ENCODE measurements around the gene SDHAF1.

The SDHAF1 gene

DNA sequence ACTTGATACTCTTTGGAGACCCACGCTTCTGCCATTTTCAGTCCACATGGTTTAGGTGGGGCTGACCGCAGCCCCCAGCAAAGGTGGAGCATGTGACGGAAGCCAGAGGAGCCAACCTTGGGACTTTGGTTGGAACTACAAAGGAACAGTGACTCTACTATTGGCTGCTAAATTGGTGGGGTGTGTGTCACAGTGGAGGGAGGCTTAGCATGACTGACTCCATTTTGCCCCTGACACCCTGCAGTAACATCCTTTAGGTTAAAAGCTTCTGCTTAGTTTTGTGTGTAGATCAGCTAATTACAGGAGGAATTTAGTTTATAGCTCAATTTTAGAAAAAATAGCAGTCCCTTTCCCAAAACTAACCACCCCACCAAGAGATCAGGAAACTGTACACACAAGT, 6.6 kb downstream of the SDHAF1 start:
- POLR2A ChIA-PET, result no interaction called here
- no peak for DNase-seq (ENCODE audit: extremely low spot score)
- no peak for TF ChIP-seq TARDBP (IDR thresholded peaks at IDR 0.05)
- no peak for TF ChIP-seq FOXM1 (IDR thresholded peaks at IDR 0.05; ENCODE audit: borderline replicate concordance)
- TF ChIP-seq FOXA1 (IDR thresholded peaks at IDR 0.05), result no peak
- no peak for TF ChIP-seq SUZ12 (IDR thresholded peaks at IDR 0.05)
- no peak for TF ChIP-seq CTBP1 (IDR thresholded peaks at IDR 0.05; ENCODE audit: borderline replicate concordance)
- no peak for TF ChIP-seq NFRKB (IDR thresholded peaks at IDR 0.05)
- TF ChIP-seq ARNT (IDR thresholded peaks at IDR 0.05), result no peak
- TF ChIP-seq FOXK2 (IDR thresholded peaks at IDR 0.05), result no peak
- TF ChIP-seq ELF4 (IDR thresholded peaks at IDR 0.05), result no peak
- CTCF ChIA-PET, result no interaction called here

DNA sequence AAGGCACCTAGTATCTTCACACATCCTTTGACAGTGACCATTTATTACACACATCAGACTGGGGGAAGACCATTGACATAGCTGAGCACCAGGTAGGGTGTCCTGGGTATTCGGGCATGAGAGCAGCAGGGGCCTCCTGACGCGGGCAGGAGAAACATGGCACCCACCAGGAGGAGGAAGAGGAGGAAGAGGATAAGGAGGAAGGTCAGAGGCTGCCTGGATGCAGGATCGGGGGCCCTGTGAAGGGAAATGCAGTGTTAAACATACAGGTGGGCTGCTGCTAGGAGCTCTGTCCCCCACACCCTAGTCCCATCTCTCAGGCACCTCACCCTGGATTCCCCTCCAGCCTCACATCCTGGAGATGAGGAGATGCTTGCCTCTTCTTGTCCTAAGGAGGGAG, 8.3 kb downstream of the SDHAF1 start:
- no peak for TF ChIP-seq FOXM1 (IDR thresholded peaks at IDR 0.05; ENCODE audit: borderline replicate concordance)
- no peak for TF ChIP-seq L3MBTL2 (conservative IDR thresholded peaks at IDR 0.05)
- TF ChIP-seq FOXA1 (IDR thresholded peaks at IDR 0.05), result no peak
- TF ChIP-seq TARDBP (IDR thresholded peaks at IDR 0.05), result no peak
- TF ChIP-seq ZNF384 (IDR thresholded peaks at IDR 0.05), result no peak
- DNase-seq (ENCODE audit: extremely low spot score), result no peak
- ChIA-PET CTCF (no interaction called here), POLR2A (interaction anchor here (1.8 kb wide), 1 partner anchor 11 kb away, joined by 6 read pairs; the partner anchor contains the start of gene ALKBH6)

DNA sequence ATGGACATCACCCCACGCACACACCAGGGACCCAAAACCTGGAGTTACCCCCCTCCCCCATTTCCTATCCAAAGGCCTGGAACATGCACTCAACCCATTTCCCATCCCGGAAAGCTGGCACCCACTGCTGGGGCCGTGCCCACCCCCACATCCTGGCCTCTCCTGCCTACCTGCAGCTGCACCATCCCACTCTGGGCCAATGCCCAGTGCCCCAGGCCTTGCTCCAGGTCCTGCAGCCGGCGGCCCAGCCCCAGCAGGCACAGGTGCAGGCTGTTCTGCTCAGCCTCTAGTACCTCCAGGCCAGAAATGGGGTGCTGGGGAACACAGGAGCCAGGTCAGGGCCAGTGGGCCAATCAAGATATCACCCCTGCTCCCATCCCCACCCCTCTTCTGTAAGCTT, 12.0 kb downstream of the SDHAF1 start:
- ChIA-PET CTCF (no interaction called here), POLR2A (no interaction called here)

DNA sequence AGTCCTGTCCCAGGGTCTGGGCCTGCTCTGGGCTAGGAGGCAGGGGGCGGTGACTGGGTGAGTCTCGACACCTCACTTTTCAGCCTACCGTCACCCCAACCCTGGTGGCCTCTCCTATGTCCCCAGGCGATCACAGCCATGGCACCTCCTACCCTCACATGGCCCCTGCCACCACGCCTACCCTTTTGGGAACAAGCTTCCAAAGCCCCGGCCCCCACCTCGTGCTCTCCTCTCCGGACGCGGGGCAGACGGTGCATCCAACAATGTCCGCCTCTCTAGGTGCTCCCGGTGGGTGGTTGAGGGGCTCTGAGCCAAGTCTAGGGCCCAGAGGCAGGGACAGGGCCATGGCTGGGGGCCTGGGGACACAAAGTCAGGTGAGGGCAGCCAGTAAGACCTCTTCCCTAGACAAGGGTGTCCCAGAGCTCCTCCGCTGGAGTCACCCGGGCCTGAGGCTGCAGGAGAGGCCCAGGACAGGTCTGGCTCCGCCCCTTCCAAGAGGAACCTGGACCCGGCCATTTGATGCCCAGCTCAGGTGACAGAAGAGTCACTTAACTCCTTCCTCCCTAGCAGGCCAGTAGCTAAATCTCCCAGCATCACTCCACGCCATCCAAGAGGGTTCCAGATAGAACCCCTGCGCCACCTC, 13.5 kb downstream of the SDHAF1 start, which contains the start of gene SYNE4:
Gene SYNE4, minus strand, starts transcription at position 478 of the 643 bp plus-strand sequence. Its CDS starts 132 bp downstream, at position 346.
- ChIA-PET POLR2A (interaction anchor here (1.4 kb wide), 1 partner anchor 12 kb away, joined by 6 read pairs; no protein-coding TSS in a partner anchor), CTCF (no interaction called here)
- TF ChIP-seq SUZ12 (IDR thresholded peaks at IDR 0.05) (no peak), FOXK2 (IDR thresholded peaks at IDR 0.05) (no peak), FOXA1 (IDR thresholded peaks at IDR 0.05) (no peak), CTBP1 (IDR thresholded peaks at IDR 0.05; ENCODE audit: borderline replicate concordance) (no peak), LEF1 (IDR thresholded peaks at IDR 0.05; ENCODE audit: borderline replicate concordance) (no peak), SP1 (IDR thresholded peaks at IDR 0.05) (no peak), ZNF384 (IDR thresholded peaks at IDR 0.05) (no peak), ARNT (IDR thresholded peaks at IDR 0.05) (no peak), PKNOX1 (IDR thresholded peaks at IDR 0.05) (no peak), NFRKB (IDR thresholded peaks at IDR 0.05) (no peak), HDGF (IDR thresholded peaks at IDR 0.05; ENCODE audit: borderline replicate concordance) (no peak), BHLHE40 (IDR thresholded peaks at IDR 0.05; ENCODE audit: borderline replicate concordance) (no peak), TARDBP (IDR thresholded peaks at IDR 0.05) (no peak), ELF4 (IDR thresholded peaks at IDR 0.05) (no peak), FOXM1 (IDR thresholded peaks at IDR 0.05; ENCODE audit: borderline replicate concordance) (no peak), L3MBTL2 (conservative IDR thresholded peaks at IDR 0.05) (no peak)
- DNase-seq (ENCODE audit: extremely low spot score), result no peak

More for the DNA sequence above, 12.0 kb downstream of the SDHAF1 start:
- TF ChIP-seq SP1 (IDR thresholded peaks at IDR 0.05) (no peak), L3MBTL2 (conservative IDR thresholded peaks at IDR 0.05) (no peak), BHLHE40 (IDR thresholded peaks at IDR 0.05; ENCODE audit: borderline replicate concordance) (no peak), ZNF384 (IDR thresholded peaks at IDR 0.05) (no peak), SUZ12 (IDR thresholded peaks at IDR 0.05) (no peak), NFRKB (IDR thresholded peaks at IDR 0.05) (no peak), TARDBP (IDR thresholded peaks at IDR 0.05) (no peak), ARNT (IDR thresholded peaks at IDR 0.05) (no peak), FOXK2 (IDR thresholded peaks at IDR 0.05) (no peak), FOXA1 (IDR thresholded peaks at IDR 0.05) (no peak), PKNOX1 (IDR thresholded peaks at IDR 0.05) (no peak)
- DNase-seq (ENCODE audit: extremely low spot score), result no peak

DNA sequence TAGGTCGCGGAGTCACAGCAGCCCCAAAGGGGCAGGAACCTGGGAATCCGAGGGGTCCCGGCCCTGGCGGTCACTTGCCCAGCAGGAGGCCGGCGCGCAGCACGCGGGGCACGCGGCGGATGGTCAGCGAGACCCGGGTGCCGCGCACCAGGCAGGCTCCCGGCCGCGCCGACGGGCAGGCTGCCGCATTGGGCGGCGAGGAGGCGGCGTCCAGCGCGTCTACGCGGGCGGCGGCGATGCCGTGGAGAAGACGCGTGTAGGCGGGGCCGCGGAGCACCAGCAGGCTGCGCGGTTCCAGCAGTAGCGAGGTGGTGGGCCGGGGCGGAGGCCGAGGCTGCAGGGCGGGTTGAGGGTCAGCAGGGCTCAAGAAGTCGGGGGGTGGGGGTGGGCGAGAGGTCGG, 14.2 kb downstream of the SDHAF1 start:
- TF ChIP-seq FOXM1 (IDR thresholded peaks at IDR 0.05; ENCODE audit: borderline replicate concordance) (no peak), PKNOX1 (IDR thresholded peaks at IDR 0.05) (no peak), LEF1 (IDR thresholded peaks at IDR 0.05; ENCODE audit: borderline replicate concordance) (no peak), HDGF (IDR thresholded peaks at IDR 0.05; ENCODE audit: borderline replicate concordance) (no peak), NFRKB (IDR thresholded peaks at IDR 0.05) (no peak), CTBP1 (IDR thresholded peaks at IDR 0.05; ENCODE audit: borderline replicate concordance) (no peak)
- POLR2A ChIA-PET, result interaction anchor here (1.4 kb wide), 1 partner anchor 13 kb away, joined by 6 read pairs; no protein-coding TSS in a partner anchor
- CTCF ChIA-PET, result no interaction called here
- no peak for DNase-seq (ENCODE audit: extremely low spot score)

- POLR2A ChIA-PET, result interaction anchor here (1.4 kb wide), 1 partner anchor 14 kb away, joined by 6 read pairs; no protein-coding TSS in a partner anchor
- TF ChIP-seq TARDBP (IDR thresholded peaks at IDR 0.05) (no peak), ELF4 (IDR thresholded peaks at IDR 0.05) (no peak), SP1 (IDR thresholded peaks at IDR 0.05) (no peak), HDGF (IDR thresholded peaks at IDR 0.05; ENCODE audit: borderline replicate concordance) (no peak), FOXM1 (IDR thresholded peaks at IDR 0.05; ENCODE audit: borderline replicate concordance) (no peak), ARNT (IDR thresholded peaks at IDR 0.05) (no peak), L3MBTL2 (conservative IDR thresholded peaks at IDR 0.05) (no peak), BHLHE40 (IDR thresholded peaks at IDR 0.05; ENCODE audit: borderline replicate concordance) (no peak)
- DNase-seq (ENCODE audit: extremely low spot score), result no peak
- CTCF ChIA-PET, result no interaction called here
Measured at GRCh38 chr19:36009633-36010379, 14.8 kb downstream of the SDHAF1 start.

All from HEK293T (cell line).